UCSD-AML1 (cell line): Measurements from ENCODE around the gene MAP3K12.
"Not testable (repeated sequence)": the region's sequence is repeated elsewhere in the genome, so short reads cannot be mapped to it uniquely, and the experiment has no call there.

ENCODE experiments used
- DNase-seq: peaks from one replicate; lab custom pipeline; 2025; ENCODE audit not compliant: unreplicated experiment; lab: John Stamatoyannopoulos, UW

Gene MAP3K12

DNA sequence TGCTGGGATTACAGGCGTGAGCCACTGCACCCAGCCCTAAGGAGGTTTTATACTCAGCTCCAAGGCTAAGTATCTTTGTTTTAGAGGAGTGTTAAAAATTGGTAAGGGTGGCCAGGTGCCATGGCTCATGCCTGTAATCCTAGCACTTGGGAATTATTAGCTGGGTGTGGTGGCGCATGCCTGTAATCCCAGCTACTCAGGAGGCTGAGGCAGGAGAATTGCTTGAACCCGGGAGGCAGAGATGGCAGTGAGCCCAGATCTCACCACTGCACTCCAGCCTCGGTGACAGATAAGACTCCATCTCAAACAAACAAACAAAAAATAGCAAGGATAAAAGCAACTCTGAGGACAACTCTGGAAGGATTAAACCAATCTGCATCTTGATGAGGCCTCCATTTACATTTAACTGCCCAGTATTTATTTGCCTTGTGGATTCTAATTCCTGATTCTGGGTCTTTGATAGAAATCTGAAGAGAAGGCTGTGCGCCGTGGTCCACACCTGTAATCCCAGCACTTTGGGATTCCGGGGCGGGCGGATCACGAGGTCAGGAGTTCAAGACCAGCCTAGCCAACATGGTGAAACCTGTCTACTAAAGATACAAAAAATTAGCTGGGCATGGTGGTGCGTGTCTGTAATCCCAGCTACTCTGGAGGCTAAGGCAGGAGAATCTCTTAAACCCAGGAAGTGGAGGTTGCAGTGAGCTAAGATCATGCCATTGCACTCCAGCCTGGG lies 54.5 kb downstream of the MAP3K12 start:
- DNase-seq, result not testable (repeated sequence)

DNA sequence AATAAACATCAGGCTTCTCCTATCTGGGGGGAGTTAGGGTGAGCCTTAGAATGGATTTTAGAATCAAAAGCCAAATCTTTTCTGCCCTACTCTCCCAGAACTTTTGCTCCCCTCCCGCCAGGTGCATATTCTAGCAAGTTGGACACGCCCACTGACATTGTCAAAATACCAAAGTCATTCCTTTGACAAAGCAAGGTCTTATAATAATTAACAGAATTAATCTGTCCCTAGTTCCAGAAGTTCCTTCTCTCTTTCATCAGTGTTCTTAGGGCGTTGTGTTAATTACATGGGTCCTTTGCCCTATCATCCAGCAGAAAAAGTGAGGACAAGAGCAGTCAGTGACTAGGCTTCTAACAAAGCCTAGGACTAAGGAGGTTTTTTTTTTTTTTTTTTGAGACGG lies 55.3 kb downstream of the MAP3K12 start:
- no peak for DNase-seq

DNA sequence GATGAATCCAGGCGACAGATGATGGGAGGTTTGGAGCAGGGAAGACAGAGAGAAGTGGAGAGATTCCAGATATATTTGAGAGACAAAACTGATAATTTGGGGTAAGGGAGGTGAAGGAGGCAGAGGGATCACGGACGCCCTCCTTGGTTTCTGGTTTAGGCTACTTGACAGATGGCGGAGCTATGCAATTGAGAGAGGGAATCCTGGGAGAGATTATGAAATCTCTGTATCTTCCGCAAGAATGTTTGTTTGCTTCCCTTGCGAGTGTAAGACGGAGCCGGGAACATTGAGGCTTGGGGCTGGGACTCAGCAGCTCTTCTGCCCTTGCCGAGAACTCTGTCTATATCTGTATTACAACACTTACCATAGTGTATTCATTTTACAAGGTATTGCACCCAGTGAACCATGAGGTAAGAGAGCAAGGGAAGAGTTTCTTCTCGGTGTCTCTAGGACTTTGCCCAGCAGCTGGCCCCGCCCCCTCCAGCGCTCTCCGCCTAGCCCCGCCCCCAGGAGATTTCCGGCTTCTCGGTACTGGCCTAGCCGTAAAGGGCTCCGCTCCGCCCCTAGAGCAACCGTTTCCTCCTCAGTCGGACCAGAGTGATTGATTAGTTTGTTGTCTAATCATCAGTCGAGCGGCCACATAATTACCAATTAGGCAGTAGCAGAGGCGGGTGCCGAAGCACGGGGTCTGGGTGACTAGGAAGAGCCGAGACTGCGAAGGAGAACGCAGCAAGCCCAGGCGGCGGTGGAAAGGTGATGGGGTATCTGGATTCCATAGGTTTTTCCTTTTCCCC lies 58.0 kb downstream of the MAP3K12 start, which contains the start of gene PRR13:
PRR13 (plus strand) TSS at position 695 of the 794 bp plus-strand sequence. CDS start 981 bp downstream, outside the sequence.
- DNase-seq, result peak; percentile 97

DNA sequence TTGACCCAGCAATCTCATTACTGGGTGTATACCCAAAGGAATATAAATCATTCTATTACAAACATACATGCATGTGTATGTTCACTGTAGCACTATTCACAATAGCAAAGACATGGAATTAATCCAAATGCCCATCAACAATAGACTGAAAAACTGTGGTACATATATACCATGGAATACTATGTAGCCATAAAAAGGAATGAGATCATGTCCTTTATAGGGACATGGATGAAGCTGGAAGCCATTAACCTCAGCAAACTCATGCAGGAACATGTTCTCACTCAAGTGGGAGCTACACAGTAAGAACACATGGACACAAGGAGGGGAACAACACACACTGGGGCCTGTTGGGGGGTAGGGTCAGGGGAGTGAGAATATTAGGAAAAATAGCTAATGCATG lies 59.7 kb downstream of the MAP3K12 start:
- not testable (repeated sequence) for DNase-seq

DNA sequence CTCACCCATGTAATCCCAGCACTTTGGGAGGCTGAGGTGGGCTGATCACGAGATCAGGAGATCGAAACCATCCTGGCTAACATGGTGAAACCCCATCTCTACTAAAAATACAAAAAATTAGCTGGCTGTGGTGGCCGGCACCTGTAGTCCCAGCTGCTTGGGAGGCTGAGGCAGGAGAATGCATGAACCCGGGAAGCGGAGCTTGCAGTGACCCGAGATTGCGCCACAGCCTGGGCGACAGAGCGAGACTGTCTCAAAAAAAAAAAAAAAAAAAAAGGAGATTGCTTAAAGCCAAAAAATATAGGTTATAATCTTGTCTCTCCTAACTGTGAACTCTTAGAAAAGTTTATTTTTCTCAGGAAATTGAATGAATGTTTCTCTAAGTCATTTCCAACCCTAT lies 63.9 kb downstream of the MAP3K12 start:
- DNase-seq, result not testable (repeated sequence)

DNA sequence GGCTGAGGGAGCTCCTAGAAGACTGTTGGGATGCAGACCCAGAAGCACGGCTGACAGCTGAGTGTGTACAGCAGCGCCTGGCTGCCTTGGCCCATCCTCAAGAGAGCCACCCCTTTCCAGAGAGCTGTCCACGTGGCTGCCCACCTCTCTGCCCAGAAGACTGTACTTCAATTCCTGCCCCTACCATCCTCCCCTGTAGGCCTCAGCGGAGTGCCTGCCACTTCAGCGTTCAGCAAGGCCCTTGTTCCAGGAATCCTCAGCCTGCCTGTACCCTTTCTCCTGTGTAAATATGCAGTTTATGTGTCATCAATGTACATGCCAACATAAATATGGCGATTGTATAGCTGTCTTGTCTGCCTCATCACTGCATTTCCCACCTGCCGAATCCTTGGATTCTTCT lies 68.1 kb downstream of the MAP3K12 start:
- DNase-seq, result no peak

DNA sequence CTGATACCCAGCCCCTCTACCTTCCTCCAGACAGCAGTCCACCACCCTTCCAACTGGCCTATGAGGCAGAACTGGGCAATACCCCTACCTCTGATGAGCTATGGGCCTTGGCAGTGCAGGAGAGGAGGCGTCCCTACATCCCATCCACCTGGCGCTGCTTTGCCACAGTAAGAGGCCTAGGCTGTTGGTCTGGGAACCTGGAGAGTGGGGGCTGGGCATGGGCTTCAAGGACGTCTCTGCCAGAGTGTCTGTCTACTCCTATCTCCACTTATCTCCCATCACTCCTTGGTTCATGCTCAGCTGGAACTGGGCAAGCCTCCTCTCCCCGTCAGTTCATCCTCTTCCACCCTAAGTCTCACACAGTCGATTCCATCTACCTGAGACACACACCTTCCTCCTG lies 69.1 kb downstream of the MAP3K12 start:
- DNase-seq, result no peak
